Uterus (tissue), 2 donors: ENCODE results near the gene NEGR1.

Experiments
- CTCF ChIP-seq, 4 experiments: fragments of 200-600 bp in 2 of 4; fragments of 450-650 bp in 2 of 4; sonication (generic) in 2 of 4; IDR thresholded peaks; one replicate each; pipeline ENCODE4 v1.5.1; 2016 to 2019; ENCODE audit warnings: antibody characterized with exemption in 4 of 4, mild to moderate bottlenecking in 2 of 4, moderate library complexity in 1 of 4
- POLR2A ChIP-seq, 2 donors: fragments of 450-650 bp; IDR thresholded peaks; one replicate each; pipeline ENCODE4 v1.6.1; 2016; ENCODE audit warnings: antibody characterized with exemption in 2 of 2, mild to moderate bottlenecking in 1 of 2, moderate library complexity in 1 of 2

DNA sequence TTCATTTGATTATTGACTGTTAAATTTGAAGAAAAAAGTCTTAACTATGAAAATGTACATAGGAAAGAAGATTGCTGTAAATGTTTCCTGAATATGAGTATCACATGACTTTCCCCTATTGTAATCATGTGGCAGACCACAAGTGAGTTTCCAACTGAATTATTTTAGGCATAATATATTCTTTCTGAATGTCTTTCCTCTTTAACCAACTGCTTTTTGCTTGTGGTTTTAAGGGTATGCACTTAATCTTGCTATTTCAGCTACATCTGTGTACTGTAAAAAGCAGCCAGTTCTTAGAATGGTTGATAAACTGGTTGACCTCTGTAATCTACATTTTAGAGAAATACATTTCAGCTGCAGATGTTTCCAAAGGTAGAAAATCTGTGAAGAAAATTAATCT lies 400.7 kb downstream of the NEGR1 start:
- TF ChIP-seq CTCF (IDR thresholded peaks at IDR 0.05) (no peak), POLR2A (IDR thresholded peaks at IDR 0.05) (no peak)
